PC-9 (cell line): ENCODE results near the gene STEEP1.

ENCODE experiments used
- EZH2 ChIP-seq: fragments of 200-600 bp; sonication (generic); IDR thresholded peaks from 2 replicates; pipeline ENCODE4 v1.8.0; 2017; ENCODE audit warnings: antibody characterized with exemption, low read depth
- TF ChIP-seq, protein P1 (sequence below): fragments of 200-600 bp; sonication (generic); conservative IDR thresholded peaks from 2 replicates; pipeline ENCODE4 v1.6.1; 2017; ENCODE audit warnings: mixed run types, antibody characterized with exemption, mild to moderate bottlenecking, moderate library complexity

DNA sequence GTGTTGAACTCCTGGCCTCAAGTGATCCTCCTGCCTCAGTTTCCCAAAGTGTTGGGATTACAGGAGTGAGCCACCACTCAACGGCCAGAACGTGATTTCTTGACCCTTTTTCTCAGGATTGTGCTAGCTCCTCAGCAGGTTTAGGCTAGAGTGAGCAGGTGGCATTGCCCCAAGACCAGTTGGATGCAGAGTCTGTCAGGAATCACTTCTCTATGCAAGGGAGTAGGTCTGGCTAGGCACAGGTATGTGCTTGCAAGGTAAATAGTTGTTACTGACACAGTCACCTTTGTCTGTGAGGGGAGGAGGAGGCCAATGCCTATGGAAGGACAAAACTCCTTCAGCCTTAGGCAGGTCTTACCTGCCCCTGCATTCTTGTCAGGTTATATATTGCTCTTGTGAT lies 72.7 kb downstream of the STEEP1 start:
- TF ChIP-seq, protein P1, sequence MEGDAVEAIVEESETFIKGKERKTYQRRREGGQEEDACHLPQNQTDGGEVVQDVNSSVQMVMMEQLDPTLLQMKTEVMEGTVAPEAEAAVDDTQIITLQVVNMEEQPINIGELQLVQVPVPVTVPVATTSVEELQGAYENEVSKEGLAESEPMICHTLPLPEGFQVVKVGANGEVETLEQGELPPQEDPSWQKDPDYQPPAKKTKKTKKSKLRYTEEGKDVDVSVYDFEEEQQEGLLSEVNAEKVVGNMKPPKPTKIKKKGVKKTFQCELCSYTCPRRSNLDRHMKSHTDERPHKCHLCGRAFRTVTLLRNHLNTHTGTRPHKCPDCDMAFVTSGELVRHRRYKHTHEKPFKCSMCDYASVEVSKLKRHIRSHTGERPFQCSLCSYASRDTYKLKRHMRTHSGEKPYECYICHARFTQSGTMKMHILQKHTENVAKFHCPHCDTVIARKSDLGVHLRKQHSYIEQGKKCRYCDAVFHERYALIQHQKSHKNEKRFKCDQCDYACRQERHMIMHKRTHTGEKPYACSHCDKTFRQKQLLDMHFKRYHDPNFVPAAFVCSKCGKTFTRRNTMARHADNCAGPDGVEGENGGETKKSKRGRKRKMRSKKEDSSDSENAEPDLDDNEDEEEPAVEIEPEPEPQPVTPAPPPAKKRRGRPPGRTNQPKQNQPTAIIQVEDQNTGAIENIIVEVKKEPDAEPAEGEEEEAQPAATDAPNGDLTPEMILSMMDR, result no peak
- no peak for TF ChIP-seq EZH2
